DND-41 (cell line): ENCODE data around the gene ABLIM2.

Experiments used
- CTCF ChIP-seq: IDR thresholded peaks from 2 replicates; pipeline ENCODE4 v1.5.1; 2012; ENCODE audit warnings: borderline replicate concordance, low read length, moderate library complexity, mild to moderate bottlenecking; ENCODE audit not compliant: poor library complexity, severe bottlenecking; ENCODE audit errors: extremely low read depth
- EZH2 ChIP-seq: IDR thresholded peaks from 3 replicates; pipeline ENCODE4 v1.6.1; 2012; ENCODE audit warnings: borderline replicate concordance, low read depth, mild to moderate bottlenecking, moderate library complexity, low read length, inconsistent platforms; ENCODE audit not compliant: severe bottlenecking

GRCh38 chr4:8167815-8168214, 9.2 kb upstream of the ABLIM2 start:
- no peak for TF ChIP-seq CTCF
- no peak for TF ChIP-seq EZH2
